ENCODE results near the gene IL19.

IL19 gene

GRCh38 chr1:206821493-206821892, 50.9 kb downstream of the IL19 start (continued):
- TF ChIP-seq TSHZ2 (CRISPR knock-in tag; IDR thresholded peaks at IDR 0.05) = no peak
- TF ChIP-seq ZFP3 (CRISPR knock-in tag; IDR thresholded peaks at IDR 0.05) = no peak
- TF ChIP-seq ESRRG (CRISPR knock-in tag; IDR thresholded peaks at IDR 0.05) = no peak
- no peak for TF ChIP-seq ZFP30 (CRISPR knock-in tag; IDR thresholded peaks at IDR 0.05)
- TF ChIP-seq ZNF8 (CRISPR knock-in tag; IDR thresholded peaks at IDR 0.05) = no peak
- TF ChIP-seq CREB5 (CRISPR knock-in tag; IDR thresholded peaks at IDR 0.05; ENCODE audit: low read depth) = no peak

- no peak for ATAC-seq
- TF ChIP-seq ZNF70 (CRISPR knock-in tag; IDR thresholded peaks at IDR 0.05) (no peak), OSR1 (CRISPR knock-in tag; IDR thresholded peaks at IDR 0.05) (no peak), ARNTL (CRISPR knock-in tag; IDR thresholded peaks at IDR 0.05; ENCODE audit: borderline replicate concordance, low read depth) (no peak), CSDC2 (CRISPR knock-in tag; IDR thresholded peaks at IDR 0.05) (no peak), PATZ1 (CRISPR knock-in tag; IDR thresholded peaks at IDR 0.05; ENCODE audit: borderline replicate concordance) (no peak), PPARA (CRISPR knock-in tag; IDR thresholded peaks at IDR 0.05; ENCODE audit: borderline replicate concordance) (no peak), ZFP30 (CRISPR knock-in tag; IDR thresholded peaks at IDR 0.05) (no peak), GLIS3 (CRISPR knock-in tag; IDR thresholded peaks at IDR 0.05) (no peak), ISL1 (CRISPR knock-in tag; IDR thresholded peaks at IDR 0.05) (no peak), POU6F1 (CRISPR knock-in tag; IDR thresholded peaks at IDR 0.05; ENCODE audit: borderline replicate concordance, low read depth) (no peak), ZNF8 (CRISPR knock-in tag; IDR thresholded peaks at IDR 0.05) (no peak), ZFP3 (CRISPR knock-in tag; IDR thresholded peaks at IDR 0.05) (no peak), TCF4 (CRISPR knock-in tag; IDR thresholded peaks at IDR 0.05; ENCODE audit: borderline replicate concordance) (no peak), SNAI2 (CRISPR knock-in tag; IDR thresholded peaks at IDR 0.05) (no peak), ZC3H10 (CRISPR knock-in tag; IDR thresholded peaks at IDR 0.05) (no peak), CREB5 (CRISPR knock-in tag; IDR thresholded peaks at IDR 0.05; ENCODE audit: low read depth) (no peak)
Measured at GRCh38 chr1:206823727-206824126, 53.2 kb downstream of the IL19 start.

GRCh38 chr1:206824331-206824730, 53.8 kb downstream of the IL19 start:
- ATAC-seq = peak; percentile 28; the same call in 2 of the 3 replicates
- TF ChIP-seq TSHZ2 (CRISPR knock-in tag; IDR thresholded peaks at IDR 0.05) (no peak), ZNF8 (CRISPR knock-in tag; IDR thresholded peaks at IDR 0.05) (no peak), ZNF565 (CRISPR knock-in tag; conservative IDR thresholded peaks at IDR 0.05; ENCODE audit: low read depth) (no peak), ARNTL (CRISPR knock-in tag; IDR thresholded peaks at IDR 0.05; ENCODE audit: borderline replicate concordance, low read depth) (no peak), ZFP3 (CRISPR knock-in tag; IDR thresholded peaks at IDR 0.05) (no peak), ZC3H10 (CRISPR knock-in tag; IDR thresholded peaks at IDR 0.05) (no peak), TCF4 (CRISPR knock-in tag; IDR thresholded peaks at IDR 0.05; ENCODE audit: borderline replicate concordance) (no peak), CREB5 (CRISPR knock-in tag; IDR thresholded peaks at IDR 0.05; ENCODE audit: low read depth) (no peak), RARB (CRISPR knock-in tag; IDR thresholded peaks at IDR 0.05) (no peak), ZFP30 (CRISPR knock-in tag; IDR thresholded peaks at IDR 0.05) (no peak), POU6F1 (CRISPR knock-in tag; IDR thresholded peaks at IDR 0.05; ENCODE audit: borderline replicate concordance, low read depth) (no peak), TOX (CRISPR knock-in tag; IDR thresholded peaks at IDR 0.05; ENCODE audit: borderline replicate concordance) (no peak), BACH2 (CRISPR knock-in tag; IDR thresholded peaks at IDR 0.05; ENCODE audit: borderline replicate concordance) (no peak), GLIS3 (CRISPR knock-in tag; IDR thresholded peaks at IDR 0.05) (no peak)
